Measurements from ENCODE around the gene SMYD2. TPM values are rescaled to one million over a fixed set of nuclear protein-coding genes. Genes with fewer than 3 reads are reported as not detected.

Gene SMYD2
- total and polyA plus RNA-seq, 2 of the 8 experiments (the other 6 are each of a cell fraction or from before 2014, with no cell fraction given), result 3.0 to 5.2 TPM

DNA sequence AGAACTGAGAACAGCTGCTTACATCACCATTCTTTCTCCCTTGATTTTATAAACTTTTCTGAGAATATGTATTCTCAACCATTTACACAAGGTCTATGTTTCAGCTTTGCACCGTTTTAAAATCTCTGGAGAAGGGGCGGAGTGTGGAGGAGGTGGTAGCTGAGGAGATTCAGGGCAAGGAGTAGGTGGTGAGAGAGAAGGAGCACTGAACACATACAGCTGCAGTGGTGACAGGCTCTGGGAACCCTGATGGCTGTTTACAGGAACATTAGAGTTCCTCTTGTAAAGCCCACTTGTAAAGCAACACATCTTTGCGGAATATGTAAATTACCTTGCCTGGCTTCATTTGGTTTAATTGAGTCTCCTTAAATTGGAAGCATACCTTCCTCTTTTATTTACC lies 89.7 kb downstream of the SMYD2 start:
- Histone ChIP-seq H3K9me3 (ENCODE audit: insufficient read depth in 2 of 2, low read depth in 1 of 2, low read length in 1 of 2) (no peaks in the 10 kb centered on the region), H3K23me2 (ENCODE audit: low read depth, low read length) (no peaks in the 10 kb centered on the region), H2BK12ac (ENCODE audit: low read depth, low read length) (no peak overlapping the region), H3K4ac (replicated peaks; ENCODE audit: insufficient read length, low read depth, low read length) (no peak overlapping the region), H3K23ac (ENCODE audit: insufficient read length) (no peak overlapping the region), H2BK5ac (ENCODE audit: low read depth, low read length) (no peak overlapping the region), H3K4me2 (ENCODE audit: insufficient read depth in 1 of 2, low read depth in 2 of 2, low read length in 2 of 2) (no peak overlapping the region), H3K79me1 (ENCODE audit: low read depth, low read length) (no peaks in the 10 kb centered on the region; the same call in 1 of the 2 replicates), H3K4me1 (replicated peaks in 1 of 4; ENCODE audit: control insufficient read depth in 3 of 4, insufficient read depth in 4 of 4, low read length in 3 of 4) (no peaks in the 10 kb centered on the region; a peak in 1 of 7 replicates), H2AK5ac (ENCODE audit: low read depth, low read length) (no peak overlapping the region), H2BK20ac (ENCODE audit: low read length) (no peak overlapping the region), H3K27me3 (replicated peaks in 1 of 4; ENCODE audit: control insufficient read depth in 3 of 4, extremely low read depth in 1 of 4, insufficient read depth in 3 of 4, low read length in 3 of 4) (no peaks in the 10 kb centered on the region), H4K5ac (ENCODE audit: insufficient read length, low read depth, low read length) (no peak overlapping the region), H3K18ac (ENCODE audit: extremely low read depth, low read length) (no peak overlapping the region), H3K14ac (ENCODE audit: insufficient read length) (no peak overlapping the region), H2AFZ (ENCODE audit: low read length) (no peak overlapping the region), H3K36me3 (ENCODE audit: control insufficient read depth in 2 of 4, insufficient read depth in 4 of 4, low read length in 3 of 4) (peaks cover 0 to 31% (median 8%) of the 10 kb centered on the region in 4 experiments; a peak in 5 of 8 replicates), H3K4me3 (ENCODE audit: extremely low read depth in 1 of 4, insufficient read depth in 2 of 4, low read depth in 3 of 4, low read length in 4 of 4) (no peak overlapping the region), H2BK15ac (ENCODE audit: low read length) (no peak overlapping the region), H4K8ac (ENCODE audit: extremely low read depth, insufficient read depth, low read length) (no peak overlapping the region), H4K91ac (replicated peaks; ENCODE audit: insufficient read length, low read length) (no peak overlapping the region), H3K9ac (replicated peaks in 1 of 4; ENCODE audit: extremely low read depth in 1 of 4, low read depth in 3 of 4, low read length in 3 of 4) (no peak overlapping the region), H3K79me2 (ENCODE audit: control insufficient read depth in 1 of 2, insufficient read depth in 2 of 2, low read length in 2 of 2) (no peaks in the 10 kb centered on the region), H2BK120ac (replicated peaks; ENCODE audit: low read depth, low read length) (no peak overlapping the region), H4K20me1 (replicated peaks in 1 of 2; ENCODE audit: control insufficient read depth in 1 of 2, insufficient read depth in 2 of 2, low read length in 2 of 2) (no peaks in the 10 kb centered on the region), H3K56ac (replicated peaks; ENCODE audit: insufficient read length, low read depth, low read length) (no peak overlapping the region), H3K27ac (ENCODE audit: low read depth, low read length) (no peak overlapping the region)
- FAIRE-seq (no peak), DNase-seq (ENCODE audit: low read depth in 1 of 2, low spot score in 2 of 2) (no peak)
- ChIA-PET POLR2A (ENCODE audit: partially characterized antibody) (no interaction called here), CTCF (ENCODE audit: partially characterized antibody) (interaction anchor here (1.0 to 2.2 kb wide), 9 partner anchors 9 to 221 kb away, joined by 3 to 16 read pairs (median 4); partner anchors contain the start of gene PTPN14)
- 80% methylated on average over 3 of the region's 3 CpGs; no CpG with 5 or more reads in 1 of the 2 experiments for WGBS, 2 experiments (ENCODE audit: extremely low coverage in 1 of 2, insufficient coverage in 1 of 2, insufficient read length in 1 of 2, insufficient replicate concordance in 2 of 2, low coverage in 1 of 2, low lambda C conversion rate in 2 of 2, missing lambda C conversion rate in 1 of 2)
- no peak for TF ChIP-seq SRF (IDR thresholded peaks at IDR 0.05; ENCODE audit: low read depth, low read length)
- no peak for TF ChIP-seq CHD2 (IDR thresholded peaks at IDR 0.05; ENCODE audit: low read length)
- TF ChIP-seq RFX5 (IDR thresholded peaks at IDR 0.05; ENCODE audit: borderline replicate concordance, low read depth, low read length), result no peak
- TF ChIP-seq KDM1A (IDR thresholded peaks at IDR 0.05; ENCODE audit: borderline replicate concordance, low read length), result no peak
- no peak for TF ChIP-seq EP300 (IDR thresholded peaks at IDR 0.05; ENCODE audit: borderline replicate concordance in 1 of 2, low read depth in 2 of 2, low read length in 2 of 2)
- TF ChIP-seq RAD21 (IDR thresholded peaks at IDR 0.05 in 1 of 2, conservative IDR thresholded peaks at IDR 0.05 in 1 of 2; ENCODE audit: low read depth in 2 of 2, low read length in 2 of 2), result no peak
- no peak; a peak in 1 of 3 replicates for TF ChIP-seq POLR2A (IDR thresholded peaks at IDR 0.05; ENCODE audit: control extremely low read depth in 1 of 2, low read depth in 2 of 2, low read length in 2 of 2)
- no peak for TF ChIP-seq SP4 (IDR thresholded peaks at IDR 0.05; ENCODE audit: low read length)
- no peak for TF ChIP-seq RBBP5 (IDR thresholded peaks at IDR 0.05; ENCODE audit: borderline replicate concordance, low read depth, low read length)
- TF ChIP-seq CREB1 (IDR thresholded peaks at IDR 0.05), result no peak
- TF ChIP-seq SIX5 (IDR thresholded peaks at IDR 0.05; ENCODE audit: low read depth, low read length), result no peak
- TF ChIP-seq CTBP2 (IDR thresholded peaks at IDR 0.05; ENCODE audit: borderline replicate concordance, insufficient read depth, insufficient read length, low read length), result no peak
- TF ChIP-seq NANOG (IDR thresholded peaks at IDR 0.05; ENCODE audit: insufficient read depth, low read depth, low read length, poor library complexity, severe bottlenecking), result no peak
- TF ChIP-seq CBX5 (IDR thresholded peaks at IDR 0.05; ENCODE audit: low read depth, low read length), result no peak
- no peak for TF ChIP-seq TAF1 (IDR thresholded peaks at IDR 0.05; ENCODE audit: low read depth, low read length)

Data from H1 (cell line).